Neural cell (in vitro differentiated cells): ENCODE measurements around the gene UNC93B1.

Experiments
- CTCF ChIP-seq: fragments of 450-650 bp; IDR thresholded peaks from 2 replicates; pipeline ENCODE4 v1.5.1; 2014; ENCODE audit warnings: antibody characterized with exemption, mild to moderate bottlenecking, moderate library complexity; ENCODE audit not compliant: poor library complexity, severe bottlenecking
- EP300 ChIP-seq: fragments of 450-650 bp; conservative IDR thresholded peaks from 2 replicates; pipeline ENCODE4 v1.6.1; 2014; ENCODE audit warnings: antibody characterized with exemption, mild to moderate bottlenecking, moderate library complexity; ENCODE audit not compliant: poor library complexity, severe bottlenecking
- EZH2 ChIP-seq: fragments of 200-600, 300-800 bp; shearing (Covaris generic), sonication (generic); IDR thresholded peaks from 2 replicates; pipeline ENCODE4 v1.6.1; 2014; ENCODE audit warnings: antibody characterized with exemption, low read length, borderline replicate concordance, mild to moderate bottlenecking; ENCODE audit not compliant: insufficient read depth, poor library complexity, severe bottlenecking
- POLR2AphosphoS5 ChIP-seq: IDR thresholded peaks from 2 replicates; pipeline ENCODE4 v1.6.1; 2012
- RAD21 ChIP-seq: fragments of 450-650 bp; conservative IDR thresholded peaks from 2 replicates; pipeline ENCODE4 v1.6.1; 2014; ENCODE audit warnings: antibody characterized with exemption, mild to moderate bottlenecking, moderate library complexity
- TAF1 ChIP-seq: IDR thresholded peaks from 2 replicates; pipeline ENCODE4 v1.6.1; 2012; ENCODE audit warnings: low read depth
- TF ChIP-seq, protein P1 (sequence below): IDR thresholded peaks from 2 replicates; pipeline ENCODE4 v1.6.1; 2012; ENCODE audit warnings: borderline replicate concordance

- no peak for TF ChIP-seq CTCF
- no peak for TF ChIP-seq TAF1
- no peak for TF ChIP-seq EZH2
- TF ChIP-seq, protein P1, sequence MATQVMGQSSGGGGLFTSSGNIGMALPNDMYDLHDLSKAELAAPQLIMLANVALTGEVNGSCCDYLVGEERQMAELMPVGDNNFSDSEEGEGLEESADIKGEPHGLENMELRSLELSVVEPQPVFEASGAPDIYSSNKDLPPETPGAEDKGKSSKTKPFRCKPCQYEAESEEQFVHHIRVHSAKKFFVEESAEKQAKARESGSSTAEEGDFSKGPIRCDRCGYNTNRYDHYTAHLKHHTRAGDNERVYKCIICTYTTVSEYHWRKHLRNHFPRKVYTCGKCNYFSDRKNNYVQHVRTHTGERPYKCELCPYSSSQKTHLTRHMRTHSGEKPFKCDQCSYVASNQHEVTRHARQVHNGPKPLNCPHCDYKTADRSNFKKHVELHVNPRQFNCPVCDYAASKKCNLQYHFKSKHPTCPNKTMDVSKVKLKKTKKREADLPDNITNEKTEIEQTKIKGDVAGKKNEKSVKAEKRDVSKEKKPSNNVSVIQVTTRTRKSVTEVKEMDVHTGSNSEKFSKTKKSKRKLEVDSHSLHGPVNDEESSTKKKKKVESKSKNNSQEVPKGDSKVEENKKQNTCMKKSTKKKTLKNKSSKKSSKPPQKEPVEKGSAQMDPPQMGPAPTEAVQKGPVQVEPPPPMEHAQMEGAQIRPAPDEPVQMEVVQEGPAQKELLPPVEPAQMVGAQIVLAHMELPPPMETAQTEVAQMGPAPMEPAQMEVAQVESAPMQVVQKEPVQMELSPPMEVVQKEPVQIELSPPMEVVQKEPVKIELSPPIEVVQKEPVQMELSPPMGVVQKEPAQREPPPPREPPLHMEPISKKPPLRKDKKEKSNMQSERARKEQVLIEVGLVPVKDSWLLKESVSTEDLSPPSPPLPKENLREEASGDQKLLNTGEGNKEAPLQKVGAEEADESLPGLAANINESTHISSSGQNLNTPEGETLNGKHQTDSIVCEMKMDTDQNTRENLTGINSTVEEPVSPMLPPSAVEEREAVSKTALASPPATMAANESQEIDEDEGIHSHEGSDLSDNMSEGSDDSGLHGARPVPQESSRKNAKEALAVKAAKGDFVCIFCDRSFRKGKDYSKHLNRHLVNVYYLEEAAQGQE = no peak
- no peak for TF ChIP-seq POLR2AphosphoS5
- no peak for TF ChIP-seq RAD21
- no peak for TF ChIP-seq EP300
Observed at GRCh38 chr11:68032997-68033707, 29.3 kb upstream of the UNC93B1 start.
